Heart left ventricle (tissue), 13 donors: Measurements from ENCODE around the gene SLC2A3.

Source experiments
- POLR2A ChIP-seq, 2 donors: fragments of 450-650 bp; IDR thresholded peaks; one replicate each; pipeline ENCODE4 v1.6.1; 2017; ENCODE audit warnings: antibody characterized with exemption in 2 of 2, mild to moderate bottlenecking in 2 of 2, moderate library complexity in 2 of 2
- TF ChIP-seq, protein P1 (sequence below), 12 donors: fragments of 200-600 bp; sonication (generic) in 4 of 12; IDR thresholded peaks; one replicate each; pipeline versions ENCODE4 v1.5.0 to v1.8.0; 2018 to 2022; ENCODE audit warnings: antibody characterized with exemption in 12 of 12, mild to moderate bottlenecking in 5 of 12
- donor health status: ischemic (EF 13 %, LVEDD 7.1; RV severe dilation, severe dysfunction).
- donor health status: DM: no; HTN: yes; CAD: no.
- donor health status: DM: no; HTN: no; CAD: no.
- donor health status: ischemic (EF 25% LVEDD 6.9; RV normal size, moderate dysfunction).
- donor health status: ischemic (EF 25% LVEDD 5.7; RV mildly dilated, moderate dysfunction).
- donor health status: ischemic (EF 35%, LVEDD 5.7; RV mildly dilated, moderate dysfunction).
- donor health status: nonischemic (EF 11% LVEDD 7.7; RV severe dilation, severe dysfunction).
- donor health status: DM: yes; HTN: yes; CAD: no.
- donor health status: PGD.
- donor health status: ischemic (EF 29% LVEDD 5.4; RV normal size, mild dysfunction).
- donor health status: nonischemic (EF 23%, LVEDD 6.1; RV moderate dilation, normal function).

DNA sequence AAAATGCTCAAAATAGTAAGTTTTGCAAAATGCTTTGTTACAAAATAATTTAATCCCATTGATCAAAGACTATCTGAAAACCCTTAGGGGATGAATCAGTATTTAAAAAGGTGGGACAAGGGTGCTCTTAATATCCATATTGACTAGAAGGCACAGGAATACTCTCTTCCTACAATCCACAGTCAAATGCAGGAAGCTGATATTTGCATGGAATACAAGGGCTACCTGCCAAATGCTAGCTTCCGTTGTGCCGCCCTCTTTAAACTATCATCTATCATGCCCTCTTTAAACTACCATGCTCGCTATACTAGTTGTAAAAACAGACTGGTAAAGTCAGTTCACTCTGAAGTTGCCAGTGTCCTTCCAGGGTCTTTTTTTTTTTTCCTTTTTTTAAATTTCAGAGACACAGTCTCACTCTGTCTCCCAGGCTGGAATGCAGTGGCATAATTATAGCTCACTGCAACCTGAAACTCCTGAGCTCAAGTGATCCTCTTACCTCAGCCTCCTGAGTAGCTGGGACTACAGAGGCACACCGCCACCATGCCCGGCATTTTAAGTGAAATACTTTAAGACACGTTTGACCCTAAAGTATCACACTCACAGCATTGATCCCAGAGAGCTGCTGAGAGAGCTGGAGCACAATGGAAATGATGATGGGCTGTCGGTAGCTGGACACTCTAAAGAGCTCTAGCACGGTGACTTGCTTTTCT lies 6.7 kb downstream of the SLC2A3 start:
- no peak for TF ChIP-seq POLR2A (IDR thresholded peaks at IDR 0.05)
- TF ChIP-seq, protein P1, sequence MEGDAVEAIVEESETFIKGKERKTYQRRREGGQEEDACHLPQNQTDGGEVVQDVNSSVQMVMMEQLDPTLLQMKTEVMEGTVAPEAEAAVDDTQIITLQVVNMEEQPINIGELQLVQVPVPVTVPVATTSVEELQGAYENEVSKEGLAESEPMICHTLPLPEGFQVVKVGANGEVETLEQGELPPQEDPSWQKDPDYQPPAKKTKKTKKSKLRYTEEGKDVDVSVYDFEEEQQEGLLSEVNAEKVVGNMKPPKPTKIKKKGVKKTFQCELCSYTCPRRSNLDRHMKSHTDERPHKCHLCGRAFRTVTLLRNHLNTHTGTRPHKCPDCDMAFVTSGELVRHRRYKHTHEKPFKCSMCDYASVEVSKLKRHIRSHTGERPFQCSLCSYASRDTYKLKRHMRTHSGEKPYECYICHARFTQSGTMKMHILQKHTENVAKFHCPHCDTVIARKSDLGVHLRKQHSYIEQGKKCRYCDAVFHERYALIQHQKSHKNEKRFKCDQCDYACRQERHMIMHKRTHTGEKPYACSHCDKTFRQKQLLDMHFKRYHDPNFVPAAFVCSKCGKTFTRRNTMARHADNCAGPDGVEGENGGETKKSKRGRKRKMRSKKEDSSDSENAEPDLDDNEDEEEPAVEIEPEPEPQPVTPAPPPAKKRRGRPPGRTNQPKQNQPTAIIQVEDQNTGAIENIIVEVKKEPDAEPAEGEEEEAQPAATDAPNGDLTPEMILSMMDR (IDR thresholded peaks at IDR 0.05): no peak
